Mucosa of descending colon (tissue), 3 donors: ENCODE measurements around the gene RPL3. TPM values are rescaled to one million over a fixed set of nuclear protein-coding genes. Genes with fewer than 3 reads are reported as not detected.
"Not testable (repeated sequence)": the region's sequence is repeated elsewhere in the genome, so short reads cannot be mapped to it uniquely, and the experiment has no call there.

Source experiments
- ATAC-seq: fragments of 200-7000 bp; cut with Tn5 transposase; one replicate; pipeline ENCODE4 v1.9.1; 2020; ENCODE audit warnings: mild to moderate bottlenecking, moderate library complexity
- DNase-seq, 3 donors: peaks; one replicate each; pipeline ENCODE4 v3.0.0-alpha.2; 2020
- H3K36me3 ChIP-seq: fragments of 200-600 bp; one replicate; pipeline ENCODE4 v1.8.0; 2021; ENCODE audit warnings: low read depth, mild to moderate bottlenecking
- H3K4me1 ChIP-seq: fragments of 200-600 bp; one replicate; pipeline ENCODE4 v1.8.0; 2021; ENCODE audit warnings: low read depth, mild to moderate bottlenecking
- H3K4me3 ChIP-seq: fragments of 200-600 bp; one replicate; pipeline ENCODE4 v1.8.0; 2021; ENCODE audit warnings: mild to moderate bottlenecking
- H3K9me3 ChIP-seq: fragments of 200-600 bp; one replicate; pipeline ENCODE4 v1.8.0; 2021; ENCODE audit warnings: mild to moderate bottlenecking
- intact Hi-C, 2 donors: fragments of 100-400 bp; cut with DNase I in 1 of 2; cut with micrococcal nuclease in 1 of 2; formaldehyde crosslinking; loops; one replicate each; pipeline versions ENCODE4 v1.11.0 to v1.11.1; 2022; cut with DNase I, micrococcal nuclease
- total RNA-seq, 3 donors: library from RNA; stranded (reverse); fragmentation: NEBNext Ultra II Directional in 2 of 3; extraction: Animal tissue kit (Norgen Biotek cat#: 25700) in 2 of 3; gene quantifications; one replicate each; pipeline versions ENCODE4 v1.2.1 to v1.2.4, GENCODE V29; 2021 to 2023
- TF ChIP-seq, protein P1 (sequence below): fragments of 200-600 bp; IDR thresholded peaks from one replicate; pipeline ENCODE4 v1.8.0; 2022; ENCODE audit warnings: antibody characterized with exemption, mild to moderate bottlenecking
- donor health status: DM: no; HTN: no; CAD: no; lungs with moderate emphysema.
- donor health status: DM: no; HTN: no; CAD: no.
- donor health status: DM: no; HTN: yes; CAD: no.

The RPL3 gene
- total RNA-seq, 3 donors from 2014 or later: 1,561 to 1,749 (median 1,709) TPM

DNA sequence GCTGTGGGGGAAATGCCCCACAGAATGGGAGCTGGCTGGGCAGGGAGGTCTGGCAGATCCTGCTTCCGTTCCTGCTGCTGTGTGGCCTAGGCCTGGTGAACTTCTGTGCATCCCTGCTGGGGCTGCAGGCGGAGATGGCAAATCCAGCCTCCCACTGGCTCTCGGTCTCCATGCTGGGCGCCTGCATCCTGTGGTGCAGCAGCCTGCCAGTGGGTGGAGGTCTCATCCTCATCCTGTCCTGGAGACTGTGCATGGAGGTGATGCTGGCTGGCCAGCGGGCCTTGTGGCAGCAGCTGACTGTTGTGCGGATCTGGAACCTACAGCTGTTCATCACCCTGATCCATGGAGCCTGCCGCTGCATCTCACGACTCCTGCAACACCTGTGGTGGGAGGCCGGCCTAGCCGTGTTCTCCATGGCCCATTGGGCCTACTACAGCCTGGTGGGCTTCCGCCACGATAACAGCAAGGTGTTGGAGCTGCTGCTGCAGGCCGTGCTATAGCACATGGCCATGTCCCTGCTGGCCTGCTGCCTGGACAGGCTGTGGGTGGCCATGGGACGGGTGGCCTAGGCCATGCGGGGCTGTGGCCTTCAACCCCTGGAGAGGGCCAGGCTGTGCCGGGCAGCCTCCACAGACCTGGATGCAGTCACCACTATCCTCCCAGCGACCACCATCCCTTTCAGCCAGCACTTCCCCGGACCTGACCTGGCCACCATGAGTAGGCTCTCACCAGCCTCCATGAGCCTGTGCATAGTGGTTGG lies 8.8 kb upstream of the RPL3 start:
- no peak for ATAC-seq
- no peak for DNase-seq
- no peaks in the 10 kb centered on the region for H3K9me3 ChIP-seq
- TF ChIP-seq, protein P1, sequence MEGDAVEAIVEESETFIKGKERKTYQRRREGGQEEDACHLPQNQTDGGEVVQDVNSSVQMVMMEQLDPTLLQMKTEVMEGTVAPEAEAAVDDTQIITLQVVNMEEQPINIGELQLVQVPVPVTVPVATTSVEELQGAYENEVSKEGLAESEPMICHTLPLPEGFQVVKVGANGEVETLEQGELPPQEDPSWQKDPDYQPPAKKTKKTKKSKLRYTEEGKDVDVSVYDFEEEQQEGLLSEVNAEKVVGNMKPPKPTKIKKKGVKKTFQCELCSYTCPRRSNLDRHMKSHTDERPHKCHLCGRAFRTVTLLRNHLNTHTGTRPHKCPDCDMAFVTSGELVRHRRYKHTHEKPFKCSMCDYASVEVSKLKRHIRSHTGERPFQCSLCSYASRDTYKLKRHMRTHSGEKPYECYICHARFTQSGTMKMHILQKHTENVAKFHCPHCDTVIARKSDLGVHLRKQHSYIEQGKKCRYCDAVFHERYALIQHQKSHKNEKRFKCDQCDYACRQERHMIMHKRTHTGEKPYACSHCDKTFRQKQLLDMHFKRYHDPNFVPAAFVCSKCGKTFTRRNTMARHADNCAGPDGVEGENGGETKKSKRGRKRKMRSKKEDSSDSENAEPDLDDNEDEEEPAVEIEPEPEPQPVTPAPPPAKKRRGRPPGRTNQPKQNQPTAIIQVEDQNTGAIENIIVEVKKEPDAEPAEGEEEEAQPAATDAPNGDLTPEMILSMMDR: no peak
- intact Hi-C loops: no loop called here
- H3K4me3 ChIP-seq: no peak overlapping the region
- H3K36me3 ChIP-seq: no peaks in the 10 kb centered on the region
- H3K4me1 ChIP-seq: no peaks in the 10 kb centered on the region

DNA sequence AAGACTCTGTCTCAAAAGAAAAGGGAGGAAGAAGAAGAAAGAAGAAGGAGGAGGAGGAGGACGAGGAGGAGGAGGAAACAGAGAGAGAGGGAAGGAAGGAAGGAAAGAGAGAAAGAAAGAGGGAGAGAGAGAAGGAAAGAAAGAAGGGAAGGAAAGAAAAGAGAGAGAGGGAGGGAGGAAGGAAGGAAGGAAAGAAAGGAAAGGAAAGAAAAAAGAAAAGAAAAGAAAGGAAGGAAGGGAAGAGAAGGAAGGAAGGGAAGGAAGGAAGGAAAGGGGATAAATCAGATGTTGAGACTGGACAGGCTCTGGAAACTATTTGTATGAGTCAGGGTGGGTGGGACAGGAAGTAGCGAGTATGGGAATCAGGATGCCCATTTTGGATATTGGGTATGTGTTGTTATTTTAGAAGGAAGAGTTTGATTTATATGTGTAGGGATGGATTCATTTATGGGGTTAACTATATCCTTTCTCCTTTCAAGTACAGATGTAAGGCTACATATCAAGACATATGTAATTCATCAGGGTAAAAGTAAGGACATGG lies 6.0 kb upstream of the RPL3 start:
- H3K4me3 ChIP-seq: no peak overlapping the region
- intact Hi-C loops: no loop called here
- H3K36me3 ChIP-seq: no peaks in the 10 kb centered on the region
- no peaks in the 10 kb centered on the region for H3K9me3 ChIP-seq
- H3K4me1 ChIP-seq: no peaks in the 10 kb centered on the region
- ATAC-seq (no peak), DNase-seq (no peak)
- TF ChIP-seq, protein P1: no peak

- H3K4me3 ChIP-seq, H3K9me3 ChIP-seq, DNase-seq, H3K36me3 ChIP-seq, ATAC-seq, intact Hi-C loops: not testable (repeated sequence)
- H3K4me1 ChIP-seq: peaks cover 30% of the 10 kb centered on the region
Measured at GRCh38 chr22:39320616-39321029, 1.2 kb upstream of the RPL3 start.

DNA sequence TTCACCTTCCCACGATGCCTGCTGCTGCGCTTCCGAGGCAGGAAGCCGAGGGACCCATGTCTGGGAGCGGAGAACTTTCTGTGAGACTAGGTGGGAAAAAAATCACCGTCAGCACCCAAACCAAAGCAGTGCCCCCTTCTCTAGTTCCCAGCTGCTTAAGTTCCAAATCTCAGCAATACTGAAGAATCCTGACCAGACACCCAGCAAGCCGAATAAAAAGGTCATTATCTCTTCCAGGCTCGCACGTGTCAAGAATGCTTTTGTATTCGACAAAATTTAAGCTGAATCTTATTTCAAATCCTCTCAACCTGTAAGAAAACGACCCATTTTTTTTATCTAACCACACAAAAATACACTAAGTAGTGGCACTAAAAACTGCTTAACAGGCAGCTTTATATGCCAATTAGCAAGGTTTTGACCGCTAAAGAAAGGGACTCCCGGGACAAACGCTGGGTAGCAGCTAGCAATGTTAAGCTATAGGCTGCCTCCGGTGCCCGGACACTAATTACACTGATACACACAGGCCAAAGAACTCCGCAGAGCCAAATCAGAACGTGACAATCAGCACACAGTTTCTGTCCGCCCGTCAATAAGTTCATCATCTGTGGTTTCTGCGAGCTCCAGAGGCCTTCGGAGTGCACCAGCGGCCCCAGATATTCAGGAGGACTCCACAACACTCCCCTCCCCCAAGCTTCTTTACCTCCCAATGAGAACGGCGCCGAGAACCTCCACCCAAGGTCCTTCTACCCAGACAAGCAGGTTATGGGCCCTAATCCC lies 728 bp downstream of the RPL3 start:
- Histone ChIP-seq H3K4me3 (peak overlapping the region; percentile 70), H3K4me1 (peaks cover 36% of the 10 kb centered on the region), H3K36me3 (peaks cover 16% of the 10 kb centered on the region), H3K9me3 (no peaks in the 10 kb centered on the region)
- TF ChIP-seq, protein P1: no peak
- ATAC-seq (peak; percentile 22), DNase-seq (no peak)
- intact Hi-C loops: loop anchor here in 1 of 2 donors (10.0 kb wide), 1 partner anchor 144 kb away; no protein-coding TSS in a partner anchor

DNA sequence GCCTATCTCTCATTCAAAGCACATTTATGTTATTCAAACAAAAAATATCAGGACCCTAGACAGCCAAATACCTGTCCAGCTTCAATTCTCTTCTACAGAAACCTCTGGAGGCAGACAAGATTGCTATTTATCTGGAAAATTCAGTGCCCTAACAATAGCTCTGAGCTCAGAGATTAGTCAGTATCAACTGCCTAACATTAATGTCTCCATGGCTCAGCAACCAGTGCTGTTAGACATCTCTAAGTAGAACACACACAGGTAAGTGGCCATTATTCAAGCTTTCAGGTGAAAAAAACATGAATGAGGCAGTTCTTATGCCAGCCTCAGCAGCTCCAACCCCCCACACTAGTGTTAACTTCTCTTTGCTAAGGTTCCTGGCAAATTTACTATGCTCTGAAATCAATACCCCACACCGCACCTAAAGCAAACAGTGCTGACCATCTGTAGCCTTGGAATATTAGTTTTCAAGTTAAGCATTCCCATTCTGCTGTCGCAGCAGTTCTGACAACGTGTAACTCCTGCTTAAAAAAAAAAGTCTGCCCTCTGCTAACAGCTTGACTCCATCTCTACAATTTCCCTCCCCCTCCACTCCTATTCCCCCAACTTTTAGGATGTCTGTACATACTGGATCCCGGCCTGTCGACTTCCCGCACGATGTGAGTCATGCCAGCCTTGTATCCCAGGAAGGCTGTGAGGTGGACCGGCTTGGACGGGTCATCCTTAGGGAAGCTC lies 1.5 kb downstream of the RPL3 start:
- Histone ChIP-seq H3K4me1 (peaks cover 36% of the 10 kb centered on the region), H3K9me3 (no peaks in the 10 kb centered on the region), H3K36me3 (peaks cover 24% of the 10 kb centered on the region), H3K4me3 (no peak overlapping the region)
- intact Hi-C loops: loop anchor here in 1 of 2 donors (10.0 kb wide), 1 partner anchor 143 kb away; no protein-coding TSS in a partner anchor
- DNase-seq (no peak), ATAC-seq (no peak)
- TF ChIP-seq, protein P1: no peak
